Measurements from ENCODE around the gene DENND4B.
A peak's percentile ranks its signal among the peaks of the same experiment; 100 is the strongest.

Gene DENND4B

DNA sequence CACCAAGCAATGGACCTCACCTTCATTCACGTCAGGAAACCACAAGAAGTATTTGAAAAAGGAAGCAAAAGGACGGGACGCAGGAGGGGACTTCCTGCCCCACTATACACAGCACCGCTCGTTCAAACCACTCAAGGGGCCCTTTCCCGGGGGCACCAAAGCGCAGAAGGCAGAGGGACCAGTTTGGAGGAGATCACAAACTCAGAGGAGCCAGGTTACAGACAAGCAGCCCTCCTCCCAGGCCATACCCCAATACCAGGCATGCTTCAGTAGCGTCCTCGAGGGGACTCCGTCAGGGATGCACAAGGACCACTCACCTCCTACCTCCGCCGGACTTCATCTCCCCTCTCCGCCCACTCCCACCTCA, 11.2 kb upstream of the DENND4B start:
- in situ Hi-C loops (cut with HindIII; ENCODE audit: low sequenced_read_pairs), result no loop called here
- TF ChIP-seq, protein P1, sequence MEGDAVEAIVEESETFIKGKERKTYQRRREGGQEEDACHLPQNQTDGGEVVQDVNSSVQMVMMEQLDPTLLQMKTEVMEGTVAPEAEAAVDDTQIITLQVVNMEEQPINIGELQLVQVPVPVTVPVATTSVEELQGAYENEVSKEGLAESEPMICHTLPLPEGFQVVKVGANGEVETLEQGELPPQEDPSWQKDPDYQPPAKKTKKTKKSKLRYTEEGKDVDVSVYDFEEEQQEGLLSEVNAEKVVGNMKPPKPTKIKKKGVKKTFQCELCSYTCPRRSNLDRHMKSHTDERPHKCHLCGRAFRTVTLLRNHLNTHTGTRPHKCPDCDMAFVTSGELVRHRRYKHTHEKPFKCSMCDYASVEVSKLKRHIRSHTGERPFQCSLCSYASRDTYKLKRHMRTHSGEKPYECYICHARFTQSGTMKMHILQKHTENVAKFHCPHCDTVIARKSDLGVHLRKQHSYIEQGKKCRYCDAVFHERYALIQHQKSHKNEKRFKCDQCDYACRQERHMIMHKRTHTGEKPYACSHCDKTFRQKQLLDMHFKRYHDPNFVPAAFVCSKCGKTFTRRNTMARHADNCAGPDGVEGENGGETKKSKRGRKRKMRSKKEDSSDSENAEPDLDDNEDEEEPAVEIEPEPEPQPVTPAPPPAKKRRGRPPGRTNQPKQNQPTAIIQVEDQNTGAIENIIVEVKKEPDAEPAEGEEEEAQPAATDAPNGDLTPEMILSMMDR (IDR thresholded peaks at IDR 0.05; ENCODE audit: low read depth, low read length), result no peak
- peak overlapping the region; percentile 65 for H3K4me3 ChIP-seq (ENCODE audit: low read depth, low read length)
- peak; percentile 35 for DNase-seq (ENCODE audit: low read depth, low spot score)

DNA sequence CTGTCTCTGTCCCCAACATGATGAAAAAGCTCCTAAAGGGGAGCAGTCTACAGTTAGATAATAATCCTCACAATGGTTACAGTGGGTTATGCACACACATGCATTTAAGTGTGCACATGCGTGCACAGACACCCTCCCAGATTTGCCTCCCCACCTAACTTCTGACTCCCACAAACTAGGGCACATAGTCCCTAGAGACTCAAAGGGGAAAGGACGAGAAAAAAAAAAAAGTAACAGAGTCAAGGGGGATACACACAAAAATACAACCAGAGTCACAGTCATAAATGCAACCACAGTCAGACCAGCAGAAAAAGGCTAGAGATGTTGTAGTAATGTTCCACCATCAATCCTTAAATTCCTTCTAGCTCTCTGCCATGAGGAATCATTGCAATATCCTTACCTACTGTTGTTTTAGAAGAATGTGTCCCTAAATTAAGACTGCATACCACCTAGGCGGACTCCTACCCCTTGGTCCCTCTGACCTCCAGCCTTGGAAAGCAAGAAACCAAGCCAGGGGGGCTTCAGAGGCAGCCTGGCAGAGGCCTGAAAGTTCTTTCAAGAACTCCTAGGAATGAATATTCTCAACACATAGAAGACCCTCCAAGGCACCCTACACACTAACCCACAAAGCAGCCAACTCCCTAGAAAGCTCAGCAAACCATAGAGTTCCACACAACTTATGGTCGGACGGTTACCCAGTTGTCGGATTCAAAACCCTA, 10.6 kb upstream of the DENND4B start:
- H3K4me3 ChIP-seq (ENCODE audit: low read depth, low read length), result peak overlapping the region; percentile 65
- no peak for DNase-seq (ENCODE audit: low read depth, low spot score)
- in situ Hi-C loops (cut with HindIII; ENCODE audit: low sequenced_read_pairs), result no loop called here
- TF ChIP-seq, protein P1 (IDR thresholded peaks at IDR 0.05; ENCODE audit: low read depth, low read length), result no peak

DNA sequence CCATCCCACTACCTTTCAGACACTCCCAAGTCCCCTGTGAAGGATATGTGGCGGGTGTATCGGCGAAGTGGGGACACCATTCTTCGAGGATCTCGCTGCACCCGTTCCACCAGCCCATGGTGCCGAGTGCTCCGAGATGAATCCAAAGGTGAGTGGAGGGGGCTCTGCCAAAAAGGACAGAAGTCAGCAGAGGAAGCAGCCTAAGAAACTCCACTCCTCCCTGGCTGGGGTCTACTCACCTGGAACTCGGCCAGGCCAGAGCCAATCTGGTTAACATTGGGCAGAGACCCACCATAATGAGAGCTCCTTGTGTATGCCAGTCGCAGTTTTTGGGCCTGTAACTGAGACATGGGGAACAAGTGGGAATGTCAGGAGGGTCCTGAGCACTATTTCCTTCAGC, 8.3 kb upstream of the DENND4B start:
- no peak overlapping the region for H3K4me3 ChIP-seq (ENCODE audit: low read depth, low read length)
- in situ Hi-C loops (cut with HindIII; ENCODE audit: low sequenced_read_pairs), result no loop called here
- TF ChIP-seq, protein P1 (IDR thresholded peaks at IDR 0.05; ENCODE audit: low read depth, low read length), result no peak
- DNase-seq (ENCODE audit: low read depth, low spot score), result no peak

DNA sequence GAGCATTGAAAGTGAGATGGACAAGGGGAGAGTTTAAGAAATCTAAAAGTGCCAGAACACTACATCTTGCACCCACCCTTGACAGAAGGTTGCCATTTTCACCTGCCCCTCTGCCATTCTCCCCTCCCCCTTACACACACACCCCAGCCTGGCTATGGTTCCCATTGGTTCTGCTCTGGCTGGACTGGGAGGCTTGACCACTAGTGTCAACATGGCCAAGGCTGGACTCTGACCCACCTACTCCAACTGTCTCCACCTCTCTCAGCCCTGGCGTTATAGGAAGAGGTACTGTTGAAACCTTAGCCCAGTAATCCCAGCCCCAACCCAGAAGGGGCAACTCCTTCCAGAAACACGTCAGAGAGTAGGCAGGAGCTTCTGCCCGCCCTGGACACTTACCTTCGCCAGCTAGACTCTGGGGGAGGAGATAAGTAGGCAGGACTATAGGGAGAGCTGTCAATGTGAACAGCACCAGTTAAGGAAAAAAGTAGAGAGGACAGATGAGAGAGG, 7.4 kb upstream of the DENND4B start:
- no peak for DNase-seq (ENCODE audit: low read depth, low spot score)
- in situ Hi-C loops (cut with HindIII; ENCODE audit: low sequenced_read_pairs), result no loop called here
- TF ChIP-seq, protein P1 (IDR thresholded peaks at IDR 0.05; ENCODE audit: low read depth, low read length), result no peak
- H3K4me3 ChIP-seq (ENCODE audit: low read depth, low read length), result no peak overlapping the region

DNA sequence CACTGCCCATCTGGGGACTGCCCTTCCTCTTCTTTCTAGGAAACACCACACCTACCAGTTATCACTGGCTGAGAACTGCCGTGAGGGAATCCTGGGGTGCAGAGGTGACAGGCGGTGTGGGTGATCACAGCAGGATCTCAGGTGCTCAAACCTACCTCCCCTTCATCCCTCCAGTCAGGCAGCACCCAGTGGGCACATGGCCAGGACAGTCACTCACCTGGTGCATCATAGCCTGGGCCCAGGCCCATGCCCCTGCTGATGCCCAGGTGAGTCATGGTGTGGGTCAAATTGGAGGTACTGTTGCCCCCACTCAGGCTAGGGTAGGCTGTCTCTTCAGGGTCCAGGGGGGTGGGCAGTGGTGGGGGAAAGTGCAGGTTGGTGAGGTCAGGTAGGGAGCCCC, 5.3 kb upstream of the DENND4B start:
- TF ChIP-seq, protein P1 (IDR thresholded peaks at IDR 0.05; ENCODE audit: low read depth, low read length), result no peak
- in situ Hi-C loops (cut with HindIII; ENCODE audit: low sequenced_read_pairs), result no loop called here
- no peak overlapping the region for H3K4me3 ChIP-seq (ENCODE audit: low read depth, low read length)
- no peak for DNase-seq (ENCODE audit: low read depth, low spot score)

DNA sequence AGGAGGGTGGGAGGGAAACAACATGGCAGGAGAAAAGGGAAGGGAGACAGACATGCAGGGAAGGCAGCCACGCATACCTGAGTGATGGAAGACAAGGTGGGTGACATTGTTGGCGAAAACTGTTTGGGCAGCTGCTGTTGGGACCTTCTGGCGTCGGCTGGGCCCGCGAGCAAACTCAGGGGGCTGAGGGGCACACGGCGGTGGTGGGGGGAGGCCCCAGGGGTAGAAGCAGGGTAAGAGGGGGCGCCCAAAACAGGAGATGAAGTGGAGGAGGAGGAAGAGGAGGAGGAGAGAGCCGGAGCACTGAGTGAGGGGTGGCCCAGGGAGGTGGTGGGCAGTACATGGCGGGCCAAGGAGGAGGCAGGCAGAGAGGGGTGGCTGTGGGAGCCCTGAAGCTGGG, 4.7 kb upstream of the DENND4B start:
- in situ Hi-C loops (cut with HindIII; ENCODE audit: low sequenced_read_pairs), result no loop called here
- DNase-seq (ENCODE audit: low read depth, low spot score), result no peak
- TF ChIP-seq, protein P1 (IDR thresholded peaks at IDR 0.05; ENCODE audit: low read depth, low read length), result no peak
- no peak overlapping the region for H3K4me3 ChIP-seq (ENCODE audit: low read depth, low read length)
